Measurements from ENCODE around the gene EMILIN3. TPM values are rescaled to one million over a fixed set of nuclear protein-coding genes. Genes with fewer than 3 reads are reported as not detected.

Gene EMILIN3
- total and polyA plus RNA-seq, 2 of the 4 experiments (the other 2 are of a cell fraction) = under 0.01 to 0.07 TPM

DNA sequence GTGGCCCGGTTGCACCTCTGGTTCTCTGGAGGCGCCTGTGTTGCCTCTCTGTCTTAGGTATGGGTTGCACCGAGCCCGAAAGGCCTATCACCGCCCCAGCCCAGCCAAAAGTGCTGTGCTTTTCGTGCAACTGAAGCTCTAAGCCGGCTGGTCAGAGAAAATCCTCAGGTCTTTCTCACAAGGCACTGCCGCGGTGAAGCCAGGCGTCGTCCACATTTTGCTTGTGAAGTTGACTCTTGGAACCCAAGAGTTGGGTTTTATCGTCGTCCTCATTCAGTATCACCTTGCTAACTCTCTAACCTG, 726 bp upstream of the EMILIN3 start:
- Histone ChIP-seq H3K27ac (ENCODE audit: insufficient read depth, low read length) (no peak overlapping the region), H2AK5ac (ENCODE audit: low read depth, low read length) (no peak overlapping the region), H3K4me1 (ENCODE audit: control insufficient read depth, insufficient read depth, low read length) (no peaks in the 10 kb centered on the region), H4K91ac (ENCODE audit: insufficient read depth, low read depth, low read length) (no peak overlapping the region), H2BK5ac (ENCODE audit: low read depth, low read length, poor library complexity, severe bottlenecking) (no peak overlapping the region), H3K36me3 (ENCODE audit: control insufficient read depth, insufficient read depth, low read length) (no peaks in the 10 kb centered on the region), H2BK120ac (ENCODE audit: low read depth, low read length) (no peak overlapping the region), H4K8ac (ENCODE audit: low read depth in 2 of 2, low read length in 2 of 2) (no peak overlapping the region), H3K4ac (ENCODE audit: low read depth, low read length) (no peak overlapping the region), H4K5ac (ENCODE audit: low read depth, low read length) (no peak overlapping the region), H3K56ac (ENCODE audit: extremely low read depth, insufficient read depth, low read length) (no peak overlapping the region), H3K14ac (replicated peaks; ENCODE audit: low read depth, low read length) (no peak overlapping the region), H3K4me3 (ENCODE audit: insufficient read depth, low read depth, low read length) (no peak overlapping the region), H4K20me1 (ENCODE audit: insufficient read depth, low read length) (peaks cover 4% of the 10 kb centered on the region; the same call in 1 of the 2 replicates), H2AFZ (replicated peaks; ENCODE audit: low read length, poor library complexity) (no peak overlapping the region), H3K18ac (ENCODE audit: low read depth, low read length) (no peak overlapping the region), H3K9me1 (ENCODE audit: insufficient read depth, low read length) (no peaks in the 10 kb centered on the region), H2BK15ac (ENCODE audit: low read depth, low read length) (no peak overlapping the region), H2AK9ac (replicated peaks; ENCODE audit: low read depth, low read length, poor library complexity) (no peak overlapping the region), H3K9ac (ENCODE audit: low read depth, low read length) (no peak overlapping the region), H3K27me3 (ENCODE audit: control insufficient read depth, insufficient read depth, low read length) (peaks cover 66% of the 10 kb centered on the region), H3K4me2 (ENCODE audit: low read depth, low read length) (no peak overlapping the region), H3K9me3 (ENCODE audit: control insufficient read depth, insufficient read depth, low read length) (peaks cover 4% of the 10 kb centered on the region; the same call in 1 of the 2 replicates), H3K23ac (ENCODE audit: low read depth, low read length) (no peak overlapping the region), H3K79me1 (ENCODE audit: low read depth in 1 of 2, low read length in 2 of 2) (no peaks in the 10 kb centered on the region), H2BK20ac (ENCODE audit: low read depth, low read length) (no peak overlapping the region)
- dilution Hi-C loops (cut with HindIII; ENCODE audit: low sequenced_read_pairs, unreplicated experiment) = no loop called here
- CTCF ChIA-PET = interaction anchor here (1.4 kb wide), 1 partner anchor 31 kb away, joined by 4 read pairs; no protein-coding TSS in a partner anchor
- POLR2A ChIA-PET (ENCODE audit: unreplicated experiment) = no interaction called here
- ATAC-seq (ENCODE audit: low read depth) (no peak), DNase-seq (no peak)
- intact Hi-C loops (cut with micrococcal nuclease) = no loop called here
- in situ Hi-C loops (cut with MboI; ENCODE audit: low sequenced_read_pairs) = no loop called here
- WGBS, 2 experiments (ENCODE audit: extremely low coverage in 2 of 2, insufficient read length in 1 of 2) = 64% methylated on average over 13 of the region's 13 CpGs; no CpG with 5 or more reads in 1 of the 2 experiments
- no peak for TF ChIP-seq CTCF (conservative IDR thresholded peaks at IDR 0.05; ENCODE audit: low read depth, low read length)
- TF ChIP-seq USF2 (IDR thresholded peaks at IDR 0.05; ENCODE audit: low read depth, low read length) = no peak
- TF ChIP-seq CHD1 (IDR thresholded peaks at IDR 0.05; ENCODE audit: low read depth, low read length) = no peak
- TF ChIP-seq MXI1 (IDR thresholded peaks at IDR 0.05; ENCODE audit: borderline replicate concordance, low read depth, low read length) = no peak
- no peak for TF ChIP-seq MAFK (IDR thresholded peaks at IDR 0.05; ENCODE audit: low read depth, low read length)
- TF ChIP-seq SMC3 (IDR thresholded peaks at IDR 0.05; ENCODE audit: low read depth, low read length) = no peak
- TF ChIP-seq, protein P1, sequence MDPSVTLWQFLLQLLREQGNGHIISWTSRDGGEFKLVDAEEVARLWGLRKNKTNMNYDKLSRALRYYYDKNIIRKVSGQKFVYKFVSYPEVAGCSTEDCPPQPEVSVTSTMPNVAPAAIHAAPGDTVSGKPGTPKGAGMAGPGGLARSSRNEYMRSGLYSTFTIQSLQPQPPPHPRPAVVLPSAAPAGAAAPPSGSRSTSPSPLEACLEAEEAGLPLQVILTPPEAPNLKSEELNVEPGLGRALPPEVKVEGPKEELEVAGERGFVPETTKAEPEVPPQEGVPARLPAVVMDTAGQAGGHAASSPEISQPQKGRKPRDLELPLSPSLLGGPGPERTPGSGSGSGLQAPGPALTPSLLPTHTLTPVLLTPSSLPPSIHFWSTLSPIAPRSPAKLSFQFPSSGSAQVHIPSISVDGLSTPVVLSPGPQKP (IDR thresholded peaks at IDR 0.05; ENCODE audit: borderline replicate concordance, low read depth, low read length) = no peak
- TF ChIP-seq CEBPB (IDR thresholded peaks at IDR 0.05; ENCODE audit: low read depth, low read length) = no peak
- no peak for TF ChIP-seq BHLHE40 (IDR thresholded peaks at IDR 0.05; ENCODE audit: low read depth, low read length)
- no peak for TF ChIP-seq NFE2L2 (IDR thresholded peaks at IDR 0.05; ENCODE audit: low read depth, low read length)
- no peak for TF ChIP-seq RCOR1 (IDR thresholded peaks at IDR 0.05; ENCODE audit: insufficient replicate concordance, low read length)
- no TSS peak for BruUV-seq (replicated peaks)

Data from IMR-90 (cell line).